Neuronal stem cell (in vitro differentiated cells): ENCODE results near the gene NDUFS1.

Experiments
- DNase-seq: peaks from one replicate; pipeline ENCODE4 v3.0.0-alpha.2; 2013; ENCODE audit warnings: low spot score
- H2AFZ ChIP-seq: one replicate; pipeline ENCODE4 v1.6.1; 2013; ENCODE audit warnings: mild to moderate bottlenecking, low read length, inconsistent platforms
- H2AK5ac ChIP-seq: 2 replicates; pipeline ENCODE4 v1.6.1; 2013; ENCODE audit warnings: low read depth, mild to moderate bottlenecking, inconsistent platforms, low read length, moderate library complexity, mixed read lengths
- H2BK120ac ChIP-seq: 2 replicates; pipeline ENCODE4 v1.6.1; 2013; ENCODE audit warnings: low read depth, mild to moderate bottlenecking, inconsistent platforms, low read length, moderate library complexity, mixed read lengths
- H2BK12ac ChIP-seq: one replicate; pipeline ENCODE4 v1.6.1; 2013; ENCODE audit warnings: low read length, inconsistent platforms
- H2BK15ac ChIP-seq: 2 replicates; pipeline ENCODE4 v1.6.1; 2013; ENCODE audit warnings: mild to moderate bottlenecking, low read length, inconsistent platforms, mixed read lengths
- H2BK5ac ChIP-seq: one replicate; pipeline ENCODE4 v1.6.1; 2013; ENCODE audit warnings: inconsistent platforms, mild to moderate bottlenecking, low read length, moderate library complexity
- H3K14ac ChIP-seq: one replicate; pipeline ENCODE4 v1.6.1; 2013; ENCODE audit warnings: low read length, inconsistent platforms
- H3K18ac ChIP-seq: 2 replicates; pipeline ENCODE4 v1.6.1; 2013; ENCODE audit warnings: low read length, inconsistent platforms
- H3K23ac ChIP-seq: 2 replicates; pipeline ENCODE4 v1.6.1; 2013; ENCODE audit warnings: low read depth, mild to moderate bottlenecking, mixed read lengths, low read length, inconsistent platforms; ENCODE audit not compliant: poor library complexity
- H3K27ac ChIP-seq: replicated peaks from 3 replicates; pipeline ENCODE4 v1.5.1; 2013; ENCODE audit warnings: low read length, inconsistent platforms
- H3K27me3 ChIP-seq, 3 experiments: 2 replicates each; pipeline ENCODE4 v1.6.1; 2013; ENCODE audit warnings: low read length in 3 of 3, mild to moderate bottlenecking in 2 of 3, inconsistent platforms in 1 of 3, low read depth in 1 of 3, mixed read lengths in 1 of 3, moderate library complexity in 1 of 3; ENCODE audit not compliant: control insufficient read depth in 3 of 3, insufficient read depth in 3 of 3
- H3K36me3 ChIP-seq, 2 donors: replicated peaks in 1 of 2; 2 replicates each; pipeline ENCODE4 v1.6.1; 2013; ENCODE audit warnings: low read length in 2 of 2; ENCODE audit not compliant: control insufficient read depth in 2 of 2, insufficient read depth in 2 of 2
- H3K4ac ChIP-seq: 2 replicates; pipeline ENCODE4 v1.6.1; 2013; ENCODE audit warnings: inconsistent platforms, mild to moderate bottlenecking, low read length, moderate library complexity
- H3K4me1 ChIP-seq, 2 donors: 1 replicate in 1 of 2; 2 replicates in 1 of 2; pipeline ENCODE4 v1.6.1; 2013; ENCODE audit warnings: low read length in 2 of 2, low read depth in 1 of 2; ENCODE audit not compliant: control insufficient read depth in 2 of 2, insufficient read depth in 1 of 2
- H3K4me2 ChIP-seq: one replicate; pipeline ENCODE4 v1.6.1; 2013; ENCODE audit warnings: mild to moderate bottlenecking, low read length, inconsistent platforms; ENCODE audit not compliant: insufficient read depth, poor library complexity, severe bottlenecking
- H3K4me3 ChIP-seq, 2 donors: 2 replicates each; pipeline ENCODE4 v1.5.1; 2013; ENCODE audit warnings: low read length in 2 of 2, mild to moderate bottlenecking in 2 of 2, inconsistent platforms in 1 of 2, moderate library complexity in 1 of 2
- H3K79me1 ChIP-seq: one replicate; pipeline ENCODE4 v1.6.1; 2013; ENCODE audit warnings: low read depth, mild to moderate bottlenecking, inconsistent platforms, low read length, moderate library complexity
- H3K9ac ChIP-seq: one replicate; pipeline ENCODE4 v1.6.1; 2013; ENCODE audit warnings: mild to moderate bottlenecking, low read depth, low read length, inconsistent platforms; ENCODE audit not compliant: poor library complexity
- H3K9me3 ChIP-seq, 2 donors: replicated peaks in 1 of 2; 2 replicates each; pipeline versions ENCODE3 to v1.6.1; 2013; ENCODE audit warnings: low read length in 2 of 2, mild to moderate bottlenecking in 2 of 2, inconsistent platforms in 1 of 2, low read depth in 1 of 2, mixed read lengths in 1 of 2, moderate library complexity in 1 of 2; ENCODE audit not compliant: control insufficient read depth in 2 of 2, insufficient read depth in 1 of 2
- H4K8ac ChIP-seq: one replicate; pipeline ENCODE4 v1.6.1; 2013; ENCODE audit warnings: low read depth, mild to moderate bottlenecking, inconsistent platforms, low read length, moderate library complexity
- H4K91ac ChIP-seq: one replicate; pipeline ENCODE4 v1.6.1; 2013; ENCODE audit warnings: low read length, low read depth, mild to moderate bottlenecking, inconsistent platforms; ENCODE audit not compliant: poor library complexity
- WGBS, 2 donors: extraction: QIAGEN DNeasy Blood & Tissue Kit; methylation state at CpG; one replicate each; pipeline ENCODE4 v1.1.7; 2013; ENCODE audit warnings: missing lambda C conversion rate in 2 of 2, mixed read lengths in 1 of 2; ENCODE audit not compliant: insufficient read length in 2 of 2, insufficient replicate concordance in 1 of 2; ENCODE audit errors: extremely low coverage in 2 of 2; 5-methylcytosine and 5-hydroxymethylcytosine counted together

NDUFS1 gene

GRCh38 chr2:206084870-206085741 is 74.1 kb downstream of the NDUFS1 start:
- DNase-seq: peak; percentile 33

GRCh38 chr2:206084439-206084869 is 74.8 kb downstream of the NDUFS1 start:
- peak; percentile 61 for DNase-seq

More at GRCh38 chr2:206084870-206085741, 74.1 kb downstream of the NDUFS1 start:
- Histone ChIP-seq H3K4me2 (peak overlapping the region; percentile 90), H3K23ac (no peak overlapping the region), H3K27me3 (no peaks in the 10 kb centered on the region), H2BK5ac (peak overlapping the region; percentile 96), H3K14ac (peak overlapping the region; percentile 56), H2BK12ac (peak overlapping the region; percentile 46), H3K4ac (no peak overlapping the region), H2AFZ (peak overlapping the region; percentile 96), H3K18ac (peak overlapping the region; percentile 97), H2BK120ac (peak overlapping the region; percentile 91), H3K9me3 (peaks cover 0 to 4% of the 10 kb centered on the region in 2 donors), H3K9ac (peak overlapping the region; percentile 77), H3K79me1 (peaks cover 6% of the 10 kb centered on the region), H2AK5ac (peak overlapping the region; percentile 56), H2BK15ac (no peak overlapping the region), H4K91ac (no peak overlapping the region), H4K8ac (no peak overlapping the region), H3K36me3 (no peaks in the 10 kb centered on the region), H3K4me3 (peak overlapping the region; percentile 82 to 90), H3K27ac (peak overlapping the region; percentile 99), H3K4me1 (peaks cover 4 to 6% of the 10 kb centered on the region in 2 donors)
- WGBS, 2 donors: no CpG with 5 or more reads among the region's 88 CpGs

GRCh38 chr2:206083602-206084438 is 75.4 kb downstream of the NDUFS1 start:
- no peak for DNase-seq

More at GRCh38 chr2:206084439-206084869, 74.8 kb downstream of the NDUFS1 start:
- peak overlapping the region; percentile 90 for H3K4me2 ChIP-seq
- H3K18ac ChIP-seq: peak overlapping the region; percentile 94
- peak overlapping the region; percentile 46 for H2BK12ac ChIP-seq
- H3K27me3 ChIP-seq: no peaks in the 10 kb centered on the region
- peaks cover 0 to 4% of the 10 kb centered on the region in 2 donors for H3K9me3 ChIP-seq
- no peak overlapping the region for H3K4ac ChIP-seq
- no peak overlapping the region for H3K14ac ChIP-seq
- H2AK5ac ChIP-seq: no peak overlapping the region
- H2BK5ac ChIP-seq: peak overlapping the region; percentile 96
- no peak overlapping the region for H4K91ac ChIP-seq
- peak overlapping the region; percentile 99 for H3K27ac ChIP-seq
- H2AFZ ChIP-seq: peak overlapping the region; percentile 96
- no peaks in the 10 kb centered on the region for H3K36me3 ChIP-seq
- no peak overlapping the region for H4K8ac ChIP-seq
- peaks cover 6% of the 10 kb centered on the region for H3K79me1 ChIP-seq
- H3K9ac ChIP-seq: peak overlapping the region; percentile 50
- H3K4me1 ChIP-seq: peaks cover 4 to 10% of the 10 kb centered on the region in 2 donors
- no peak overlapping the region for H2BK15ac ChIP-seq
- no peak overlapping the region for H3K23ac ChIP-seq
- no peak overlapping the region for H2BK120ac ChIP-seq
- H3K4me3 ChIP-seq: peak overlapping the region; percentile 82 to 90
- no CpG with 5 or more reads among the region's 10 CpGs for WGBS, 2 donors

More at GRCh38 chr2:206083602-206084438, 75.4 kb downstream of the NDUFS1 start:
- H2AFZ ChIP-seq: peak overlapping the region; percentile 96
- no peak overlapping the region for H4K91ac ChIP-seq
- peak overlapping the region; percentile 43 for H3K4me2 ChIP-seq
- H3K14ac ChIP-seq: no peak overlapping the region
- no peaks in the 10 kb centered on the region for H3K27me3 ChIP-seq
- H3K4ac ChIP-seq: no peak overlapping the region
- peak overlapping the region; percentile 99 for H3K27ac ChIP-seq
- no CpG with 5 or more reads among the region's 14 CpGs for WGBS, 2 donors
- peak overlapping the region; percentile 12 for H3K23ac ChIP-seq
- H2BK15ac ChIP-seq: no peak overlapping the region
- H3K79me1 ChIP-seq: peaks cover 7% of the 10 kb centered on the region
- H2BK5ac ChIP-seq: no peak overlapping the region
- no peak overlapping the region for H2AK5ac ChIP-seq
- no peak overlapping the region for H2BK120ac ChIP-seq
- peaks cover 4 to 12% of the 10 kb centered on the region in 2 donors for H3K4me1 ChIP-seq
- H3K18ac ChIP-seq: no peak overlapping the region
- H2BK12ac ChIP-seq: no peak overlapping the region
- peak overlapping the region; percentile 82 to 90 for H3K4me3 ChIP-seq
- H4K8ac ChIP-seq: no peak overlapping the region
- H3K36me3 ChIP-seq: peaks cover 0 to 1% of the 10 kb centered on the region in 2 donors
- no peak overlapping the region for H3K9ac ChIP-seq
- H3K9me3 ChIP-seq: peaks cover 0 to 4% of the 10 kb centered on the region in 2 donors
